ENCODE data around the gene UBE2E2.

UBE2E2 gene

GRCh38 chr3:23633261-23633960 is 430.3 kb downstream of the UBE2E2 start:
- DNase-seq (ENCODE audit: insufficient read length, low spot score) (no peak), FAIRE-seq (no peak)
- TF ChIP-seq CTCF (IDR thresholded peaks at IDR 0.05; ENCODE audit: insufficient read depth, missing control alignments) = no peak

GRCh38 chr3:23637339-23637738 is 434.2 kb downstream of the UBE2E2 start:
- FAIRE-seq (no peak), DNase-seq (ENCODE audit: insufficient read length, low spot score) (no peak)
- TF ChIP-seq CTCF (IDR thresholded peaks at IDR 0.05; ENCODE audit: insufficient read depth, missing control alignments) = no peak

GRCh38 chr3:23640471-23641146 is 437.5 kb downstream of the UBE2E2 start:
- TF ChIP-seq CTCF (IDR thresholded peaks at IDR 0.05; ENCODE audit: insufficient read depth, missing control alignments) = no peak
- FAIRE-seq (no peak), DNase-seq (ENCODE audit: insufficient read length, low spot score) (no peak)

Data from D721Med (cell line).